T-helper 1 cell treated with Interleukin-12 subunit alpha and Interleukin-12 subunit beta and Interleukin-4 antibody, amounts not matched to agents 30 μg/mL and 1 μg/mL, for 36 hours (primary cell): ENCODE results near the gene VKORC1.
A peak's percentile ranks its signal among the peaks of the same experiment; 100 is the strongest.
"Not testable (repeated sequence)": the region's sequence is repeated elsewhere in the genome, so short reads cannot be mapped to it uniquely, and the experiment has no call there.

Source experiments
- H3K27ac Mint-ChIP-seq: one replicate; pipeline ENCODE4 v1.8.0; 2021; ENCODE audit warnings: mild to moderate bottlenecking, mixed read lengths
- H3K27me3 Mint-ChIP-seq: one replicate; pipeline ENCODE4 v1.8.0; 2021; ENCODE audit warnings: low read depth, mixed read lengths
- H3K36me3 Mint-ChIP-seq: one replicate; pipeline ENCODE4 v1.8.0; 2021; ENCODE audit warnings: low read depth, mixed read lengths
- H3K4me1 Mint-ChIP-seq: one replicate; pipeline ENCODE4 v1.8.0; 2021; ENCODE audit warnings: low read depth, mixed read lengths
- H3K4me3 Mint-ChIP-seq: one replicate; pipeline ENCODE4 v1.8.0; 2021; ENCODE audit warnings: mild to moderate bottlenecking, moderate library complexity, mixed read lengths
- H3K9me3 Mint-ChIP-seq: one replicate; pipeline ENCODE4 v1.8.0; 2021; ENCODE audit warnings: mixed read lengths

The VKORC1 gene

DNA sequence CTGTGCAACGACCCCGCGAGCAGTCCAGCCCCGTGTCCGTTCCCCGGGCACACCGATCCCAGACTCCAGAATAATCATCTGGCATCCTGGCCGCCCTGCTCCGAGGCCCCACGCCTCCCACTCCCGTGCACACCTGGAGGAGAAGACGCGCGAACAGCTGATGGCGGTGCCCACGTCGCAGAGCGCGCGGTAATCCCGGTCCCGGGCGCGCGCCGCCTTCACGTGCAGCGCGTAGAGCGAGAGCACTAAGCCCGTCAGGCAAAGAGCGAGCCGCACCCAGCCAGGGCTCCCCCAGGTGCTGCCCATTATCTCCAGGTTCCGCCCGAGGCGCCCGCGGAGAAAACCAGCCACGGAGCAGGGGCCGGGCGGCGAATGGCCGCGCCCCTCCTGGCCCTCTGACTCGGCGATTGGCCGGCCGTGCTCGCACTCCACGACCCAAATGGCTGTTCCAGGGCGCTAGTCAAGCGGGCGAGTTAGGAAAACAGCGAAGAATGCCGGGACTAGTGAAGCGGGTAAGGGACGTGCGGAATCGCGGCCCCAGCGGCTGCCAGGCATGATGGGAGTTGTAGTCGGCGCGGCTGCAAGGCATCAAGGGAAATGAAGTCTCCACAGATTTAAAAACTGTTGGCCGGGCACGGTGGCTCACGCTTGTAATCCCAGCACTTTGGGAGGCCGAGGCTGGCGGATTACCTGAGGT lies at the start of gene VKORC1:
VKORC1 (minus strand) TSS at position 374 of the 697 bp plus-strand sequence; CDS start at position 306, 68 bp downstream.
- H3K4me3 Mint-ChIP-seq = peak within 1 kb of the TSS; percentile 98
- H3K36me3 Mint-ChIP-seq = peaks cover 11% of the 10 kb centered on the region
- peaks cover 21% of the 10 kb centered on the region for H3K4me1 Mint-ChIP-seq
- no peaks in the 10 kb centered on the region for H3K9me3 Mint-ChIP-seq
- peak within 1 kb of the TSS; percentile 90 for H3K27ac Mint-ChIP-seq
- H3K27me3 Mint-ChIP-seq = no peaks in the 10 kb centered on the region

DNA sequence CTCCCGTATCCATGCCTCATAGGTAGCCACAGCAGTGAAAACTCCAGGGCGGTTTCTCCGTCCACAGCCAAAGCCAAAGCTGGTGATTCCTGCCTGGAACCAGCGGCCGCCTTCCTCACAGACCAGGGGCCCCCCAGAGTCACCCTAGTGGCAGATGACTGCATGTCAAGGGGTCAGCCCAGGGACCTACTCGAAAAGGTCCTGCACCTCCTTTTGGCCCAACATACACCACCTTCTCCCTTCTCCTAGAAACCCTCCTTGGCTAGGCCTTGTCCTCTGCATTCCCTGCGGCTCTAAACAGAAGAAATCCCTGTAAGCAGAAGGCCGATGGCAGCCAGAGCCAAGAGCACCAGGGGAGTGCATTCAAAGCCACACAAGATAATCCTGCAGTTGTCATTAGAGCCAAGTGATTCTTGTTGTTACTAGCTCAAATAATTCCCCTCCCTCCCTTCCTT lies 49.1 kb upstream of the VKORC1 start:
- no peaks in the 10 kb centered on the region for H3K36me3 Mint-ChIP-seq
- peak overlapping the region; percentile 71 for H3K27ac Mint-ChIP-seq
- peaks cover 3% of the 10 kb centered on the region for H3K4me1 Mint-ChIP-seq
- H3K4me3 Mint-ChIP-seq = peak overlapping the region; percentile 65
- H3K9me3 Mint-ChIP-seq = no peaks in the 10 kb centered on the region
- H3K27me3 Mint-ChIP-seq = peaks cover 15% of the 10 kb centered on the region

DNA sequence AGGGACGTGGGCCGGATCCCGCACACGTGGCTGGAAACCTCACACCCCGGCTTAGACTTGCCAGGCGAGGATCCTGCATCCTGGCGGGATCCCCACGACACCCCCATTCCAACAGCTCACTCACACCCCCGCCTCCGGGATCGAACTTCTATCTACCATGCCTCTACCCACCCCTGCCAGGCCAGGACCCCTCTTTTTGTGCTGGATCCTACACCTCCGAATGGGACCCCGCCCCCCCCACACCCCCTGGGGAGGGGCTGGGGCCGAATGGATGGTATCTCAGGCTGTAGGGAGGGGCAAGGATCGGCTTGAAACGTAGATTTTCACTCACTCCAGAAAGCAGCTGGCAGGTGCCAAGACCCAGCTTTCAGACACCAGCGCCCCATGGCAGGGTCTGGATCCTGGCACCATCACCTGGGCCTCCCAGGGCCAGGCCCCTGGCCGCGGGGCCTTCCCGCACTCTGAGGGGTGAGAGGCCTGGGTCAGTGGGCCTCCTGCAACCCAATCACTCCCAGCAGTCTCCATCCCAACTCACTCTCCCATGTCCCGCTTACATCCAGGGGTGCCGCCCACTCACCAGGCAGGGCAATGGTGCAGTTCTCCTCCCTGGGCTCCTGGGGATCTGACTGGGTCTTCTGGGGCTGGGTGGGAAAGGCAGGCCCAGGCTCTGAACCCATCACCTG lies 48.6 kb upstream of the VKORC1 start:
- no peaks in the 10 kb centered on the region for H3K36me3 Mint-ChIP-seq
- peaks cover 3% of the 10 kb centered on the region for H3K4me1 Mint-ChIP-seq
- H3K9me3 Mint-ChIP-seq = no peaks in the 10 kb centered on the region
- H3K27ac Mint-ChIP-seq = peak overlapping the region; percentile 55
- peaks cover 15% of the 10 kb centered on the region for H3K27me3 Mint-ChIP-seq
- H3K4me3 Mint-ChIP-seq = peak overlapping the region; percentile 65

DNA sequence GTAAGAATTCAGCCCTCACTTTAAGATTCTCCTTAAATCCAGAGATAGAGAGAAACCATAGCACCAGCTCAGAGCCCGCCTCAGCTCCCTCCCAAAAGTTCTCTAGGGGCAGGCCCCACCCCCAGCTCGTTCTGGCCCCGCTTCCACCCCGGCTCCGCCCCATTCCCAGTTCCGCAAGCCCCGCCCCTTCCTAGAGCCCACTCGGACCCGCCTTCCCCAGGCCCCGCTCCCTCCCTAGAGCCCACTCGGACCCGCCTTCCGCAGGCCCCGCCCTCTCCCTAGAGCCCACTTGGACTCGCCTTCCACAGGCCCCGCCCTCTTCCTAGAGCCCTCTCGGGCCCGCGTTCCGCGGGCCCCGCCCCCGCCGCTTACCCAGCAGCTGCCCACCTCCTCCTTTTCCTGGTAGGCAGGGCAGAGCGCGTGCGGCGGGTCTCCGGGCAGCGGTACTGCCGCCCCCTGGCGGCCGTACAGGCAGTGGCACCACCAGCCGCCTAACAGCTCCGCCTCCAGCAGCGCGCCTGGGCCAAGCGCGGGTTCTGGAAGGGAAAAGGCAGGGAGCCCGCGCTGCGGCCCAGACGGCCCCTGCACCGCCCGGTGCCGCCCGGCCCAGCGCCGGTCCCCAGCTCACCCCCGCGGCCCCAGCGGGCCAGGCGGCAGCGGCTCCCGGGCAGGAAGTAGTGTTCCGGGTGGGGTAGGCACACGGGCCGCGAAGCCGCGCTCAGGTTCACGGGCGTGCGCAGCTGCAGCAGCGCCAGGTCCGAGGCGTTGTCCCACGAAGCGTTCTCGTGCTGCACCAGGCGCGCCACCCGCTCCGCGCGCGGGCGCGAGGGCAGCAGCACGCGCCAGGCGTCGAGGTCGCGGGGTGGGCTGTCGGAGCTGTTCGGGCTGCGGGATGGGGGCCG lies 47.8 kb upstream of the VKORC1 start:
- peaks cover 3% of the 10 kb centered on the region for H3K4me1 Mint-ChIP-seq
- H3K4me3 Mint-ChIP-seq = peak overlapping the region; percentile 63
- peaks cover 9% of the 10 kb centered on the region for H3K27me3 Mint-ChIP-seq
- H3K27ac Mint-ChIP-seq = peak overlapping the region; percentile 74
- no peaks in the 10 kb centered on the region for H3K9me3 Mint-ChIP-seq
- H3K36me3 Mint-ChIP-seq = no peaks in the 10 kb centered on the region

DNA sequence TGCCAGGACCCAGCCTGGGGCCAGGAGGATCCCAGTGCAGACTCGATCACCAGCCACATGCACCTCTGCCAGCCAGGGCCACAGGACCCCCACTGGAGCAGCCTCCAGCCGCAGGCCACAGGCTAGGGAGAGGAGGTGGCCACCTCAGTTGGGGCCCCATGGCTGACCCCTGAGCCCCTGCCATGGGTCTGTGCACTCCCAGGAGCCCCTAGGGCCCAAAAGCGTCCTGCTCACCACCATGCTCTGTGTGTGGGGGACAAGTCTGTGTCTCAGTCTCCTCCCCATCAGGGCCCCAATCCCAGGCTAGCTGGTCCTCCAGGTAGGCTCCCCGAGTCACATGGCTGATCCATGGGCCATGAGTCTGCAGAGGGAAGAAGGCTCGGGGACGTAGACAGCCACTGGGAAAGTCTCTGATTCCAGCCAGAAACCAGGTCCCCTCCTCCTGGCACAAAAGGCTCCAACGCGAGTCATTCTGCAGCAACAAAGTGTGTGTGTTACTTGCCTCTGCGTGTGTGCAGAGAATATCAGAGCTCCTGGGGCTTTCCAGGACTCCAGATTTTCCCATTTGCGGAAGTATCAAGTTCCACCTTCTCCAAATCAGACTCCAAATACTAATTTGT lies 47.0 kb upstream of the VKORC1 start:
- Mint-ChIP-seq H3K27ac (peak overlapping the region; percentile 74), H3K27me3 (peaks cover 5% of the 10 kb centered on the region), H3K4me1 (peaks cover 3% of the 10 kb centered on the region), H3K36me3 (no peaks in the 10 kb centered on the region), H3K9me3 (no peaks in the 10 kb centered on the region), H3K4me3 (peak overlapping the region; percentile 63)

GRCh38 chr16:31141071-31141469 lies 46.5 kb upstream of the VKORC1 start:
- H3K4me3 Mint-ChIP-seq, H3K4me1 Mint-ChIP-seq, H3K27me3 Mint-ChIP-seq, H3K36me3 Mint-ChIP-seq, H3K9me3 Mint-ChIP-seq, H3K27ac Mint-ChIP-seq: not testable (repeated sequence)

- H3K4me1 Mint-ChIP-seq = peaks cover 3% of the 10 kb centered on the region
- peaks cover 2% of the 10 kb centered on the region for H3K27me3 Mint-ChIP-seq
- H3K36me3 Mint-ChIP-seq = no peaks in the 10 kb centered on the region
- H3K4me3 Mint-ChIP-seq = no peak overlapping the region
- H3K9me3 Mint-ChIP-seq = no peaks in the 10 kb centered on the region
- no peak overlapping the region for H3K27ac Mint-ChIP-seq
These were observed 44.3 kb upstream of the VKORC1 start for GRCh38 chr16:31138621-31139578.

- not testable (repeated sequence) for H3K27ac Mint-ChIP-seq, H3K9me3 Mint-ChIP-seq, H3K27me3 Mint-ChIP-seq, H3K4me3 Mint-ChIP-seq, H3K36me3 Mint-ChIP-seq, H3K4me1 Mint-ChIP-seq
These were observed 42.4 kb upstream of the VKORC1 start for GRCh38 chr16:31136822-31137499.

DNA sequence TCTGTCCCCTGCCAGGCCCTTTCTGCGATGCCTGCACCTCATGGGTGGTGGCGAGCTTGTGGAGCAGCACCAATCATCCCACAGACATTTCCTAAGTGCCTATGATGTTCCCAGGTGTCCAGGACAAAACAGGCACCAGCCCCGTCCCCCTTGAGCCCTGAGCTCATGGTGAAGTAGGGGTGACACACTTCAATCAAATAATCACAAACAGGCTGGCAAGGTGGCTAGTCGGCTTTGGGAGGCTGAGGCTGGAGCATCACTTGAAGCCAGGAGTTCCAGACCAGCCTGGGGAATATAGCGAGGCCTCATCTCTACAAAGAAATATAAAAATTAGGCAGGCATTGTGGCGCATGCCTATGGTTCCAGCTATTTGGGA lies 41.7 kb upstream of the VKORC1 start:
- H3K9me3 Mint-ChIP-seq = no peaks in the 10 kb centered on the region
- H3K4me1 Mint-ChIP-seq = no peaks in the 10 kb centered on the region
- H3K27ac Mint-ChIP-seq = no peak overlapping the region
- H3K27me3 Mint-ChIP-seq = no peaks in the 10 kb centered on the region
- peaks cover 4% of the 10 kb centered on the region for H3K36me3 Mint-ChIP-seq
- H3K4me3 Mint-ChIP-seq = no peak overlapping the region

GRCh38 chr16:31135535-31136286 lies 41.1 kb upstream of the VKORC1 start, which contains the start of gene PRSS8:
Gene PRSS8 (minus strand): TSS chr16:31135727. CDS start chr16:31135498, 229 bp downstream.
- Mint-ChIP-seq H3K4me3 (no peak within 1 kb of the TSS), H3K27ac (no peak within 1 kb of the TSS), H3K36me3 (peaks cover 6% of the 10 kb centered on the region)

GRCh38 chr16:31134625-31135534 lies 40.3 kb upstream of the VKORC1 start:
- no peak overlapping the region for H3K4me3 Mint-ChIP-seq
- H3K36me3 Mint-ChIP-seq = peaks cover 6% of the 10 kb centered on the region

More at GRCh38 chr16:31135535-31136286, 41.1 kb upstream of the VKORC1 start, which contains the start of gene PRSS8:
- H3K27me3 Mint-ChIP-seq = no peaks in the 10 kb centered on the region
- H3K9me3 Mint-ChIP-seq = no peaks in the 10 kb centered on the region
- no peaks in the 10 kb centered on the region for H3K4me1 Mint-ChIP-seq

More at GRCh38 chr16:31134625-31135534, 40.3 kb upstream of the VKORC1 start:
- Mint-ChIP-seq H3K27me3 (no peaks in the 10 kb centered on the region), H3K4me1 (no peaks in the 10 kb centered on the region), H3K9me3 (no peaks in the 10 kb centered on the region), H3K27ac (no peak overlapping the region)
